ENCODE data around the gene EFNA5.
A peak's percentile ranks its signal among the peaks of the same experiment; 100 is the strongest.

The EFNA5 gene

DNA sequence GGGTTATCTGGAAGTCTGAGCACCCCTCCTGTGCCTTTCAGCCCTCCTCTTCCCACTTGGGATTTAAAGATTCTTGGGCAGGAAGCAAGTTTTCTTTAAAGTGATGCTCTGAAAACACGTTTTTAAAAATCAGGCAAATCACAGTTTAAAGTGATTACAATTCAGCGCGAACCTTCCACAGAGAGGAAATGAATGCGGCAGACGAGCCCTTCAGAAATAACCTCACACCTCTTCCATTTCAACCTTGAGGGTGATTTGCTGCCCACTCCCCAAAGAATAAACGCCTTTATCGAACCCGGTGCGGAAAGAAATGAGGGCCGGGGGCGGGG, 2.3 kb upstream of the EFNA5 start:
- Histone ChIP-seq H3K9me3 (ENCODE audit: low read length) (no peaks in the 10 kb centered on the region), H3K79me2 (ENCODE audit: insufficient read depth, low read length) (no peaks in the 10 kb centered on the region), H3K9ac (ENCODE audit: low read length) (peak overlapping the region; percentile 51), H4K20me1 (ENCODE audit: insufficient read depth, low read length) (no peaks in the 10 kb centered on the region), H2AFZ (ENCODE audit: low read length) (0 out of 2 replicates have a peak overlapping the region, but pooled peaks have one; percentile 18), H3K9me2 (ENCODE audit: low read depth, low read length) (no peaks in the 10 kb centered on the region), H3K27me3 (ENCODE audit: insufficient read depth, low read length) (no peaks in the 10 kb centered on the region), H3K36me3 (ENCODE audit: insufficient read depth, low read length) (no peaks in the 10 kb centered on the region), H3F3A (ENCODE audit: insufficient read depth, low read length) (no peaks in the 10 kb centered on the region), H3K4me2 (ENCODE audit: low read length) (peak overlapping the region; percentile 83), H3K4me3 (ENCODE audit: low read depth, low read length, poor library complexity, severe bottlenecking) (peak overlapping the region; percentile 68), H3K27ac (ENCODE audit: low read depth, low read length, poor library complexity, severe bottlenecking) (peak overlapping the region; percentile 37), H3K4me1 (ENCODE audit: insufficient read depth, low read length, severe bottlenecking) (peaks cover 23% of the 10 kb centered on the region)
- TF ChIP-seq, protein P1, sequence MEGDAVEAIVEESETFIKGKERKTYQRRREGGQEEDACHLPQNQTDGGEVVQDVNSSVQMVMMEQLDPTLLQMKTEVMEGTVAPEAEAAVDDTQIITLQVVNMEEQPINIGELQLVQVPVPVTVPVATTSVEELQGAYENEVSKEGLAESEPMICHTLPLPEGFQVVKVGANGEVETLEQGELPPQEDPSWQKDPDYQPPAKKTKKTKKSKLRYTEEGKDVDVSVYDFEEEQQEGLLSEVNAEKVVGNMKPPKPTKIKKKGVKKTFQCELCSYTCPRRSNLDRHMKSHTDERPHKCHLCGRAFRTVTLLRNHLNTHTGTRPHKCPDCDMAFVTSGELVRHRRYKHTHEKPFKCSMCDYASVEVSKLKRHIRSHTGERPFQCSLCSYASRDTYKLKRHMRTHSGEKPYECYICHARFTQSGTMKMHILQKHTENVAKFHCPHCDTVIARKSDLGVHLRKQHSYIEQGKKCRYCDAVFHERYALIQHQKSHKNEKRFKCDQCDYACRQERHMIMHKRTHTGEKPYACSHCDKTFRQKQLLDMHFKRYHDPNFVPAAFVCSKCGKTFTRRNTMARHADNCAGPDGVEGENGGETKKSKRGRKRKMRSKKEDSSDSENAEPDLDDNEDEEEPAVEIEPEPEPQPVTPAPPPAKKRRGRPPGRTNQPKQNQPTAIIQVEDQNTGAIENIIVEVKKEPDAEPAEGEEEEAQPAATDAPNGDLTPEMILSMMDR (IDR thresholded peaks at IDR 0.05; ENCODE audit: low read length) = no peak
- no peak for TF ChIP-seq EZH2 (IDR thresholded peaks at IDR 0.05; ENCODE audit: borderline replicate concordance, low read length)

DNA sequence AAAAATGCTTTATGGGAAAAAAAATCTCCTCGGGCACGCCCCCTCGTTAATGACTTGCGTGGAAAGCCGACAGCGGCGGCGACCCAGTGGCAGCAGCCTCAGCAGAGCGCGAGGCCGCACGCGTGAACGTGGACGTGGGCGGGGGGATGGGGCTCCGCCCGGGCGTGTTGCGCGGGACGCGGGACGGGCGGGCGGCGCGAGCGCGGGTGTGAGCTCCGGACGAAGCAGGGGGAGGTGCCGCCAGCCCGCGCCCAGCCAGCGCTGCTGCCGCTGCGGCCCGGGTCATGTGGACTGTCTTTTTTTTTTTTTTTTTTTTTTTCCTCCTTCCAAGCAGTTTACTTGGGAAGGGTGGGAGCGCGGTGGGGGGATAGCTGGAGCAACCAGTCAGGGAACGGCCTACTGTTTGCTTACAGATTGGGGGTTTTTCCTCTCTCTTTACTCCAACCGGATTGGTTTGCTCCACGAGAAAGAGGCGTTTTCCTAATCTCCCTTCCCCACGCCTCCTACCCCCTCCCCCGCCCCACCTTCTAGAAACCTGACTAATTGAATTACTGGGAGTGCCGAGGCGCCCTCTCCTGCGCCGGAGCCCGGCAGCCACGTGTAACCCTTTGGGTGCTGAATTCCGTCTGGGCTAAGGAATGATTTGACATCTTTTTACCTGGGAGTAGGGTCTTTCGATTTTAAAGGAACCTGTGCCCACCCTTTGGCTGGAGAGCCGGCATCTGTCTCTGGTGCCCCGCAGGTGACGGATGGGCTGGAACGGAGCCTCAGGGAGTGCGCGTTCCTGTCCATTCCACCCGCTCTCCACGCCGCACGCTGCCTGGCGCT, 1.7 kb upstream of the EFNA5 start:
- H3K4me1 ChIP-seq (ENCODE audit: insufficient read depth, low read length, severe bottlenecking) = peaks cover 23% of the 10 kb centered on the region
- H3K79me2 ChIP-seq (ENCODE audit: insufficient read depth, low read length) = no peaks in the 10 kb centered on the region
- peak overlapping the region; percentile 37 for H3K27ac ChIP-seq (ENCODE audit: low read depth, low read length, poor library complexity, severe bottlenecking)
- H2AFZ ChIP-seq (ENCODE audit: low read length) = no peak overlapping the region
- H3K4me3 ChIP-seq (ENCODE audit: low read depth, low read length, poor library complexity, severe bottlenecking) = peak overlapping the region; percentile 68
- peak overlapping the region; percentile 51 for H3K9ac ChIP-seq (ENCODE audit: low read length)
- H3K9me2 ChIP-seq (ENCODE audit: low read depth, low read length) = no peaks in the 10 kb centered on the region
- no peaks in the 10 kb centered on the region for H3F3A ChIP-seq (ENCODE audit: insufficient read depth, low read length)
- H3K36me3 ChIP-seq (ENCODE audit: insufficient read depth, low read length) = no peaks in the 10 kb centered on the region
- H3K9me3 ChIP-seq (ENCODE audit: low read length) = no peaks in the 10 kb centered on the region
- TF ChIP-seq, protein P1 (IDR thresholded peaks at IDR 0.05; ENCODE audit: low read length) = no peak
- no peaks in the 10 kb centered on the region for H3K27me3 ChIP-seq (ENCODE audit: insufficient read depth, low read length)
- H3K4me2 ChIP-seq (ENCODE audit: low read length) = peak overlapping the region; percentile 83
- no peaks in the 10 kb centered on the region for H4K20me1 ChIP-seq (ENCODE audit: insufficient read depth, low read length)

DNA sequence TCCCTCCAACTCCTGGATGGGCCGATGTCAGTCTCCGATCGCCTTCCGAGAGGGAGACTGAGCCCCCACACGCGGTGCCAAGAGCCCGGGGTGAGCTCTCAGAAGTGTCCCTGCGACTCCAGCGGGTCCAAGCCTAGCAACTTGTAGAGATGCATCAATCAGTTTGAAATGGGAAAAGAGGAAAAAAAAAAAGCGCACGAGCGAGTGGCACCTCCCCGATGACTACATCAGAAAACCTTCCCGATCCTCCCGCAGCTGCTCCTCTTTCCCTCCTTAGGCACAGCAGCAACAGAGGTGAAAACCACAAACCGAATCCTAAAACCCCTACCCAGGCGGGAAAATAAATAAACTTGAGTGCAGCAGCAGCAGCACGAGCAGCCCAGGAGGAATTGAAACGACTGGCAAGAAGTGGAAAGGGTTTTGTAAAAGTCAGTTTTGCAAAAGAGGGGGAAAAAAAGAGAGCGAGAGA, 1.0 kb upstream of the EFNA5 start:
- peaks cover 23% of the 10 kb centered on the region for H3K4me1 ChIP-seq (ENCODE audit: insufficient read depth, low read length, severe bottlenecking)
- H3F3A ChIP-seq (ENCODE audit: insufficient read depth, low read length) = no peaks in the 10 kb centered on the region
- TF ChIP-seq, protein P1 (IDR thresholded peaks at IDR 0.05; ENCODE audit: low read length) = no peak
- no peak for TF ChIP-seq EZH2 (IDR thresholded peaks at IDR 0.05; ENCODE audit: borderline replicate concordance, low read length)
- H3K9me3 ChIP-seq (ENCODE audit: low read length) = no peaks in the 10 kb centered on the region
- peak overlapping the region; percentile 83 for H3K4me2 ChIP-seq (ENCODE audit: low read length)
- no peaks in the 10 kb centered on the region for H4K20me1 ChIP-seq (ENCODE audit: insufficient read depth, low read length)
- H3K9me2 ChIP-seq (ENCODE audit: low read depth, low read length) = no peaks in the 10 kb centered on the region
- peak overlapping the region; percentile 68 for H3K4me3 ChIP-seq (ENCODE audit: low read depth, low read length, poor library complexity, severe bottlenecking)
- no peaks in the 10 kb centered on the region for H3K79me2 ChIP-seq (ENCODE audit: insufficient read depth, low read length)
- H3K27ac ChIP-seq (ENCODE audit: low read depth, low read length, poor library complexity, severe bottlenecking) = peak overlapping the region; percentile 18
- peak overlapping the region; percentile 51 for H3K9ac ChIP-seq (ENCODE audit: low read length)
- H2AFZ ChIP-seq (ENCODE audit: low read length) = no peak overlapping the region
- H3K27me3 ChIP-seq (ENCODE audit: insufficient read depth, low read length) = no peaks in the 10 kb centered on the region
- H3K36me3 ChIP-seq (ENCODE audit: insufficient read depth, low read length) = no peaks in the 10 kb centered on the region

Measured in OCI-LY1 (cell line).